Uterine smooth muscle cell (primary cell): ENCODE data around the gene AMMECR1L. TPM values are rescaled to one million over a fixed set of nuclear protein-coding genes. Genes with fewer than 3 reads are reported as not detected.

ENCODE experiments used
- total RNA-seq: library from RNA; depleted of rRNA; stranded (reverse); fragments of >200 nt; gene quantifications from 2 replicates; pipeline ENCODE4 v1.2.3, GENCODE V29; 2014

Gene AMMECR1L
- total RNA-seq = 12.8 and 16.4 TPM in 2 replicates

GRCh38 chr2:127885780-127886592 is at the start of gene AMMECR1L:
TSS of gene AMMECR1L (minus strand) at chr2:127885956. CDS start at chr2:127874234, 11,722 bp downstream.

Other genes starting within 250 kb of the AMMECR1L start
- not detected in 2 replicates for gene GPR17, start 239.8 kb downstream of the AMMECR1L start, total RNA-seq
- gene LIMS2, start 210.4 kb downstream of the AMMECR1L start, total RNA-seq = 0.33 and 1.4 TPM in 2 replicates
- gene SFT2D3, start 184.5 kb downstream of the AMMECR1L start, total RNA-seq = 5.5 and 5.9 TPM in 2 replicates
- gene WDR33, start 74.8 kb downstream of the AMMECR1L start, total RNA-seq = 24.9 and 34.0 TPM in 2 replicates
- 26.4 and 27.0 TPM in 2 replicates for gene POLR2D, start 27.8 kb downstream of the AMMECR1L start, total RNA-seq
- 3.2 and 4.9 TPM in 2 replicates for gene SAP130, start 142.1 kb upstream of the AMMECR1L start, total RNA-seq
- gene UGGT1, start 205.2 kb upstream of the AMMECR1L start, total RNA-seq = 119 and 142 TPM in 2 replicates